Ishikawa (cell line): ENCODE measurements around the gene APEX1.

Experiments
- CEBPB ChIP-seq: IDR thresholded peaks from 2 replicates; pipeline ENCODE4 v1.6.1; 2012
- CREB1 ChIP-seq: IDR thresholded peaks from 2 replicates; pipeline ENCODE4 v1.6.1; 2012; ENCODE audit warnings: low read depth
- EGR1 ChIP-seq: IDR thresholded peaks from 2 replicates; pipeline ENCODE4 v1.6.1; 2012
- EP300 ChIP-seq: IDR thresholded peaks from 2 replicates; pipeline ENCODE4 v1.6.1; 2012; ENCODE audit warnings: borderline replicate concordance
- FOXM1 ChIP-seq: IDR thresholded peaks from 2 replicates; pipeline ENCODE4 v1.6.1; 2012; ENCODE audit warnings: low read depth, borderline replicate concordance
- NFIC ChIP-seq: IDR thresholded peaks from 2 replicates; pipeline ENCODE4 v1.6.1; 2012
- RAD21 ChIP-seq: IDR thresholded peaks from 2 replicates; pipeline ENCODE4 v1.6.1; 2012; ENCODE audit warnings: low read depth
- TAF1 ChIP-seq: IDR thresholded peaks from 2 replicates; pipeline ENCODE4 v1.6.1; 2012; ENCODE audit warnings: low read depth, mild to moderate bottlenecking
- TCF12 ChIP-seq: IDR thresholded peaks from 2 replicates; pipeline ENCODE4 v1.6.1; 2012; ENCODE audit warnings: low read depth
- TEAD4 ChIP-seq: IDR thresholded peaks from 2 replicates; pipeline ENCODE4 v1.6.1; 2012
- YY1 ChIP-seq: IDR thresholded peaks from 2 replicates; pipeline ENCODE4 v1.6.1; 2012; ENCODE audit warnings: low read depth
- ZBTB7A ChIP-seq: IDR thresholded peaks from 2 replicates; pipeline ENCODE4 v1.6.1; 2012; ENCODE audit warnings: low read depth
- TF ChIP-seq, protein P1 (sequence below): IDR thresholded peaks from 2 replicates; pipeline ENCODE4 v1.6.1; 2012
- TF ChIP-seq, protein P2 (sequence below): IDR thresholded peaks from 2 replicates; pipeline ENCODE4 v1.6.1; 2012
- TF ChIP-seq, protein P3 (sequence below): IDR thresholded peaks from 2 replicates; pipeline ENCODE4 v1.6.1; 2012; ENCODE audit warnings: low read depth, mild to moderate bottlenecking

The APEX1 gene

GRCh38 chr14:20454516-20455354 is at the start of gene APEX1, which contains the start of gene OSGEP:
TSS of gene APEX1 (plus strand) at chr14:20455226. CDS start at chr14:20455646, 420 bp downstream.
TSS of gene OSGEP (minus strand) at chr14:20454812. CDS start at chr14:20454683, 129 bp downstream.
- TF ChIP-seq, protein P1, sequence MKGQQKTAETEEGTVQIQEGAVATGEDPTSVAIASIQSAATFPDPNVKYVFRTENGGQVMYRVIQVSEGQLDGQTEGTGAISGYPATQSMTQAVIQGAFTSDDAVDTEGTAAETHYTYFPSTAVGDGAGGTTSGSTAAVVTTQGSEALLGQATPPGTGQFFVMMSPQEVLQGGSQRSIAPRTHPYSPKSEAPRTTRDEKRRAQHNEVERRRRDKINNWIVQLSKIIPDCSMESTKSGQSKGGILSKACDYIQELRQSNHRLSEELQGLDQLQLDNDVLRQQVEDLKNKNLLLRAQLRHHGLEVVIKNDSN: peak; percentile 100
- TF ChIP-seq, protein P2, sequence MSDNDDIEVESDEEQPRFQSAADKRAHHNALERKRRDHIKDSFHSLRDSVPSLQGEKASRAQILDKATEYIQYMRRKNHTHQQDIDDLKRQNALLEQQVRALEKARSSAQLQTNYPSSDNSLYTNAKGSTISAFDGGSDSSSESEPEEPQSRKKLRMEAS: peak; percentile 97
- TF ChIP-seq ZBTB7A (peak; percentile 24; the same call in 1 of the 2 replicates), CEBPB (no peak; the same call in 1 of the 2 replicates), RAD21 (no peak), YY1 (peak; percentile 50; the same call in 1 of the 2 replicates), EP300 (no peak), NFIC (peak; percentile 52), CREB1 (peak; percentile 40; the same call in 1 of the 2 replicates), EGR1 (peak; percentile 85), FOXM1 (peak; percentile 11; the same call in 1 of the 2 replicates), TAF1 (peak; percentile 70; the same call in 1 of the 2 replicates), TEAD4 (no peak), TCF12 (peak; percentile 49)
- TF ChIP-seq, protein P3, sequence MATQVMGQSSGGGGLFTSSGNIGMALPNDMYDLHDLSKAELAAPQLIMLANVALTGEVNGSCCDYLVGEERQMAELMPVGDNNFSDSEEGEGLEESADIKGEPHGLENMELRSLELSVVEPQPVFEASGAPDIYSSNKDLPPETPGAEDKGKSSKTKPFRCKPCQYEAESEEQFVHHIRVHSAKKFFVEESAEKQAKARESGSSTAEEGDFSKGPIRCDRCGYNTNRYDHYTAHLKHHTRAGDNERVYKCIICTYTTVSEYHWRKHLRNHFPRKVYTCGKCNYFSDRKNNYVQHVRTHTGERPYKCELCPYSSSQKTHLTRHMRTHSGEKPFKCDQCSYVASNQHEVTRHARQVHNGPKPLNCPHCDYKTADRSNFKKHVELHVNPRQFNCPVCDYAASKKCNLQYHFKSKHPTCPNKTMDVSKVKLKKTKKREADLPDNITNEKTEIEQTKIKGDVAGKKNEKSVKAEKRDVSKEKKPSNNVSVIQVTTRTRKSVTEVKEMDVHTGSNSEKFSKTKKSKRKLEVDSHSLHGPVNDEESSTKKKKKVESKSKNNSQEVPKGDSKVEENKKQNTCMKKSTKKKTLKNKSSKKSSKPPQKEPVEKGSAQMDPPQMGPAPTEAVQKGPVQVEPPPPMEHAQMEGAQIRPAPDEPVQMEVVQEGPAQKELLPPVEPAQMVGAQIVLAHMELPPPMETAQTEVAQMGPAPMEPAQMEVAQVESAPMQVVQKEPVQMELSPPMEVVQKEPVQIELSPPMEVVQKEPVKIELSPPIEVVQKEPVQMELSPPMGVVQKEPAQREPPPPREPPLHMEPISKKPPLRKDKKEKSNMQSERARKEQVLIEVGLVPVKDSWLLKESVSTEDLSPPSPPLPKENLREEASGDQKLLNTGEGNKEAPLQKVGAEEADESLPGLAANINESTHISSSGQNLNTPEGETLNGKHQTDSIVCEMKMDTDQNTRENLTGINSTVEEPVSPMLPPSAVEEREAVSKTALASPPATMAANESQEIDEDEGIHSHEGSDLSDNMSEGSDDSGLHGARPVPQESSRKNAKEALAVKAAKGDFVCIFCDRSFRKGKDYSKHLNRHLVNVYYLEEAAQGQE: no peak

GRCh38 chr14:20409226-20409625 is 45.8 kb upstream of the APEX1 start:
- TF ChIP-seq CREB1 (no peak), TCF12 (no peak), ZBTB7A (no peak)
- TF ChIP-seq, protein P1: no peak

DNA sequence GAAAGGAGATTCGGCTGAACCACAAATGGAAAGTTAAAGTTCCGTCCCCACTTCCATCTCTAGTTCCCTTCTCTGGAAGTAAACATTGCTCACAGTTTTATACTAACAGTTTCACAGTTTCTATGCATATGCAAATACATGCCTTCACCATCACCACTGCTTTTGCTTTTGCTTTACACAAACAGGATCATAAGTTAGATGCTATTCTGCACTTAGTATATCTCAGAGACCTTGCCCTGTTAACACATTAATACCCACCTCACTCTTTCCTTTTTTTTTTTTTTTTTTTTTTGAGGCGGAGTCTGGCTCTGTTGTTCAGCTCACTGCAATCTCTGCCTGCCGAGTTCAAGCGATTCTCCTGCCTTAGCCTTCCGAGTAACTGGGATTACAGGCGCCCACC is 42.6 kb upstream of the APEX1 start:
- TF ChIP-seq ZBTB7A: no peak
- TF ChIP-seq CEBPB: no peak
- no peak for TF ChIP-seq EGR1
- no peak for TF ChIP-seq YY1
- no peak for TF ChIP-seq RAD21
- TF ChIP-seq EP300: no peak
- TF ChIP-seq FOXM1: no peak
- no peak for TF ChIP-seq CREB1
- no peak for TF ChIP-seq TCF12
- TF ChIP-seq, protein P2: no peak
- no peak for TF ChIP-seq NFIC
- no peak for TF ChIP-seq TAF1
- TF ChIP-seq, protein P3: no peak
- no peak for TF ChIP-seq TEAD4
- TF ChIP-seq, protein P1: no peak

DNA sequence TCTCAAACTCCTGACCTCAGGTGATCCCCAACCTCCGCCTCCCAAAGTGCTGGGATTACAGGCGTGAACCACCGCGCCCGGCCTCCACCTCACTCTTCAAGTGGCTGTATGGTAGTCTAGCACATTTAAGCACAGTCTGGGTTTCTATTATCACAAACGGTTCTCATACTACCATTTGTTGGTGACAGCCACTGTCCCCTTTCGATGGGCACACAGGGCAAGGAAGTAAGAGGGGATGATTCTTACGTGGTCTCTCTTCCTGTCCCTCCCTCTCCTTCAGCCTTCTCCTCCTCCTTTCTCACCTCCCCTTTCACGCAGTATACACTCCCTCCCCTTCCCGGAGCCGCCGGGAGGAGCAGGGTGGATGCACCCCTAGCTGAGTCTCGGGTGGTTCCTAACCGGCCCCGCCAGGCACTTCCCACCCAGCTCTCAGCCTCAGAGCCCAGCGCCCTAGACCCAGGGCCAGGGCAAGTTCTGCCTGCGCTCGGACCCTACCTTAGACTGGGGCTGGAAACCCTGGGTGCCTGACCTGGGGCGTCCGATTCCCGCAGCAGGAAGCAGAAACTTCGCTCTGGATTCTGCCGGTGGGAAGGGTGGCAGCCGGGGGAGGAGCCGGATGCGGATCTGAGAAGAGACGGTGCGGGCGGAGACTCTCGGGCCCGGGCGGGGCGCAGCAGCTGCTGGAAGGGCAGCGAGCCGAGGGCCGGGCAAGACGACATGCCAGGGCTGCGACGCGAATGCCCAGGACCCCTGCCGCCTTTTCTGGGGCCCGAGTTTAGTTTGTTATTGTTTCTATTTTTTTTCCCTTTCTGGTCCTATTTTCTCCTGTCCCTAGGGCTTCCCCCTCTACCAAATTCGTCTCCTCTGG is 41.9 kb upstream of the APEX1 start, which contains the start of gene TEP1:
TSS of gene TEP1 (minus strand) at position 626 of the 868 bp plus-strand sequence. CDS start 5,062 bp downstream, outside the sequence.
- TF ChIP-seq TCF12 (0 out of 2 replicates have a peak, but pooled peaks have one; percentile 13), TEAD4 (no peak), EGR1 (0 out of 2 replicates have a peak, but pooled peaks have one; percentile 12), RAD21 (no peak), ZBTB7A (0 out of 2 replicates have a peak, but pooled peaks have one; percentile 36), FOXM1 (no peak), YY1 (no peak), NFIC (no peak), TAF1 (peak; percentile 68), CEBPB (no peak), EP300 (no peak)
